Panc1 (cell line): Measurements from ENCODE around the gene ABHD2.
"Not testable (repeated sequence)": the region's sequence is repeated elsewhere in the genome, so short reads cannot be mapped to it uniquely, and the experiment has no call there.

Experiments
- POLR2AphosphoS5 ChIP-seq: IDR thresholded peaks from 2 replicates; pipeline ENCODE4 v1.6.1; 2012; ENCODE audit warnings: mild to moderate bottlenecking, low read depth, low read length, moderate library complexity
- TCF7L2 ChIP-seq: IDR thresholded peaks from 2 replicates; pipeline ENCODE4 v1.6.1; 2011; ENCODE audit warnings: mild to moderate bottlenecking, low read depth, low read length, inconsistent platforms
- TF ChIP-seq, protein P1 (sequence below): fragments of 450-650 bp; IDR thresholded peaks from 2 replicates; pipeline ENCODE4 v1.5.1; 2017; ENCODE audit warnings: mild to moderate bottlenecking

DNA sequence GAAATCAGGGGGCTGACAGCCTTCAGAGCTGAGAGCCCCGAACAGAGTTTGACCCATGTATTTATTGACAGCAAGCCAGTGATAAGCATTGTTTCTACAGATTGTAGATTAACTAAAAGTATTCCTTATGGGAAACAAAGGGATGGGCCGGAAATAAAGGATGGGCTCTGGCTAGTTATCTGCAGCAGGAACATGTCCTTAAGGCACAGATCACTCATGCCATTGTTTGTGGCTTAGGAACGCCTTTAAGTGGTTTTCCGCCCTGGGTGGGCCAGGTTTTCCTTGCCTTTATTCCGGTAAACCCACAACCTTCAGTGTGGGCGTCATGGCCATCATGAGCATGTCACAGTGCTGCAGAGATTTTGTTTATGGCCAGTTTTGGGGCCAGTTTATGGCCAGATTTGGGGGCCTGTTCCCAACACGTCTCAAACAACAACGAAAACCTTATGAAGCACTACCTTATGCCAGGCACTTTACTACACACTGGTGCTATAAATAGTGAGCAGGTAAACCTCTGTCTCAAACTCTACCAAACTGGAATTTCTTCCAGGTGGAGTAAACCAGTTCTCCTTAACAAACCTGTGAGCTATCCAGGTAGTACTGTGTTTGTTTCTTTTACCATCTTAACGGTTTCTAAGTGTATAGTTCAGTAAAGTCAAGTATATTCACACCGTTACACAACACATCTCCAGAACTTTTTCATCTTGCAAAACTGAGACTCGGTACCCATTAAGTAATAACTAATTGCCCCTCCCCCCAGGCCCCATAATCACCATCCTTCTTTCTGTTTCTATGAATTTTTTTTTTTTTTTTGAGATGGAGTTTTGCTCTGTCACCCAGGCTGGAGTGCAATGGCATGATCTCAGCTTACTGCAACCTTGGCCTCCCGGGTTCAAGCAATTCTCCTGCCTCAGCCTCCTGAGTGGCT lies 151.9 kb downstream of the ABHD2 start:
- TF ChIP-seq, protein P1, sequence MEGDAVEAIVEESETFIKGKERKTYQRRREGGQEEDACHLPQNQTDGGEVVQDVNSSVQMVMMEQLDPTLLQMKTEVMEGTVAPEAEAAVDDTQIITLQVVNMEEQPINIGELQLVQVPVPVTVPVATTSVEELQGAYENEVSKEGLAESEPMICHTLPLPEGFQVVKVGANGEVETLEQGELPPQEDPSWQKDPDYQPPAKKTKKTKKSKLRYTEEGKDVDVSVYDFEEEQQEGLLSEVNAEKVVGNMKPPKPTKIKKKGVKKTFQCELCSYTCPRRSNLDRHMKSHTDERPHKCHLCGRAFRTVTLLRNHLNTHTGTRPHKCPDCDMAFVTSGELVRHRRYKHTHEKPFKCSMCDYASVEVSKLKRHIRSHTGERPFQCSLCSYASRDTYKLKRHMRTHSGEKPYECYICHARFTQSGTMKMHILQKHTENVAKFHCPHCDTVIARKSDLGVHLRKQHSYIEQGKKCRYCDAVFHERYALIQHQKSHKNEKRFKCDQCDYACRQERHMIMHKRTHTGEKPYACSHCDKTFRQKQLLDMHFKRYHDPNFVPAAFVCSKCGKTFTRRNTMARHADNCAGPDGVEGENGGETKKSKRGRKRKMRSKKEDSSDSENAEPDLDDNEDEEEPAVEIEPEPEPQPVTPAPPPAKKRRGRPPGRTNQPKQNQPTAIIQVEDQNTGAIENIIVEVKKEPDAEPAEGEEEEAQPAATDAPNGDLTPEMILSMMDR = not testable (repeated sequence)
- not testable (repeated sequence) for TF ChIP-seq POLR2AphosphoS5, TCF7L2
